Upper lobe of right lung (tissue), 1 donor: Measurements from ENCODE around the gene CFAP92. TPM values are rescaled to one million over a fixed set of nuclear protein-coding genes. Genes with fewer than 3 reads are reported as not detected.

Source experiments
- ATAC-seq: fragments of 200-7000 bp; cut with Tn5 transposase; one replicate; pipeline ENCODE4 v1.9.1; 2020; ENCODE audit warnings: mild to moderate bottlenecking, moderate library complexity
- DNase-seq: peaks from one replicate; pipeline ENCODE4 v3.0.0-alpha.2; 2020
- H3K27ac ChIP-seq: fragments of 200-600 bp; one replicate; pipeline ENCODE4 v1.8.0; 2022
- H3K27me3 ChIP-seq: fragments of 200-600 bp; one replicate; pipeline ENCODE4 v1.8.0; 2022; ENCODE audit warnings: mild to moderate bottlenecking
- H3K36me3 ChIP-seq: fragments of 200-600 bp; one replicate; pipeline ENCODE4 v1.8.0; 2022
- H3K4me1 ChIP-seq: fragments of 200-600 bp; one replicate; pipeline ENCODE4 v1.8.0; 2022
- H3K4me3 ChIP-seq: fragments of 200-600 bp; one replicate; pipeline ENCODE4 v1.8.0; 2022; ENCODE audit warnings: mild to moderate bottlenecking
- H3K9me3 ChIP-seq: fragments of 200-600 bp; one replicate; pipeline ENCODE4 v1.8.0; 2022
- CTCF ChIP-seq: fragments of 200-600 bp; IDR thresholded peaks from one replicate; pipeline ENCODE4 v1.8.0; 2022; ENCODE audit warnings: antibody characterized with exemption
- intact Hi-C: fragments of 100-400 bp; cut with DNase I; formaldehyde crosslinking; loops from one replicate; pipeline ENCODE4 v1.11.0; 2022
- total RNA-seq: library from RNA; stranded (reverse); fragmentation: NEBNext Ultra II Directional; extraction: Animal tissue kit (Norgen Biotek cat#: 25700); gene quantifications from one replicate; pipeline ENCODE4 v1.2.1, GENCODE V29; 2021
- donor health status: DM: no; HTN: yes; CAD: no; lungs with severe emphysema.

Gene CFAP92
- total RNA-seq, 1 donor from 2014 or later = 1.9 TPM

GRCh38 chr3:128945041-128945877, 48.6 kb downstream of the CFAP92 start:
- Histone ChIP-seq H3K4me1 (no peaks in the 10 kb centered on the region), H3K9me3 (no peaks in the 10 kb centered on the region), H3K27me3 (no peaks in the 10 kb centered on the region), H3K27ac (no peak overlapping the region), H3K36me3 (no peaks in the 10 kb centered on the region), H3K4me3 (no peak overlapping the region)
- DNase-seq (no peak), ATAC-seq (peak; percentile 23)
- intact Hi-C loops = no loop called here
- no peak for TF ChIP-seq CTCF

GRCh38 chr3:128942161-128942952, 51.5 kb downstream of the CFAP92 start:
- H3K4me1 ChIP-seq = no peaks in the 10 kb centered on the region
- H3K36me3 ChIP-seq = no peaks in the 10 kb centered on the region
- ATAC-seq (peak; percentile 36), DNase-seq (no peak)
- H3K27ac ChIP-seq = no peak overlapping the region
- no peaks in the 10 kb centered on the region for H3K27me3 ChIP-seq
- intact Hi-C loops = no loop called here
- H3K9me3 ChIP-seq = no peaks in the 10 kb centered on the region
- TF ChIP-seq CTCF = no peak
- no peak overlapping the region for H3K4me3 ChIP-seq

- Histone ChIP-seq H3K9me3 (no peaks in the 10 kb centered on the region), H3K27me3 (no peaks in the 10 kb centered on the region), H3K4me3 (no peak overlapping the region), H3K27ac (no peak overlapping the region), H3K36me3 (no peaks in the 10 kb centered on the region), H3K4me1 (no peaks in the 10 kb centered on the region)
- no peak for TF ChIP-seq CTCF
- no peak for DNase-seq
- intact Hi-C loops = no loop called here
- ATAC-seq = no peak
Observed at GRCh38 chr3:128940252-128940651, 53.6 kb downstream of the CFAP92 start.

GRCh38 chr3:128936341-128936740, 57.5 kb downstream of the CFAP92 start:
- no peaks in the 10 kb centered on the region for H3K36me3 ChIP-seq
- no peak for ATAC-seq
- no peak overlapping the region for H3K27ac ChIP-seq
- DNase-seq = no peak
- no peaks in the 10 kb centered on the region for H3K27me3 ChIP-seq
- no peak overlapping the region for H3K4me3 ChIP-seq
- intact Hi-C loops = no loop called here
- no peaks in the 10 kb centered on the region for H3K9me3 ChIP-seq
- TF ChIP-seq CTCF = no peak
- H3K4me1 ChIP-seq = no peaks in the 10 kb centered on the region

- no peak overlapping the region for H3K27ac ChIP-seq
- intact Hi-C loops = no loop called here
- H3K36me3 ChIP-seq = no peaks in the 10 kb centered on the region
- DNase-seq (no peak), ATAC-seq (no peak)
- H3K9me3 ChIP-seq = no peaks in the 10 kb centered on the region
- no peaks in the 10 kb centered on the region for H3K27me3 ChIP-seq
- no peaks in the 10 kb centered on the region for H3K4me1 ChIP-seq
- no peak overlapping the region for H3K4me3 ChIP-seq
- no peak for TF ChIP-seq CTCF
Observed at GRCh38 chr3:128935922-128936321, 58.0 kb downstream of the CFAP92 start.
